GM18511 (cell line): ENCODE results near the gene WDR59.
A peak's percentile ranks its signal among the peaks of the same experiment; 100 is the strongest.

Experiments used
- ATAC-seq: cut with Tn5 transposase; IDR thresholded peaks from one replicate; pipeline ENCODE4 v1.9.1; 2021; ENCODE audit warnings: mild to moderate bottlenecking, moderate library complexity; ENCODE audit not compliant: unreplicated experiment

WDR59 gene

DNA sequence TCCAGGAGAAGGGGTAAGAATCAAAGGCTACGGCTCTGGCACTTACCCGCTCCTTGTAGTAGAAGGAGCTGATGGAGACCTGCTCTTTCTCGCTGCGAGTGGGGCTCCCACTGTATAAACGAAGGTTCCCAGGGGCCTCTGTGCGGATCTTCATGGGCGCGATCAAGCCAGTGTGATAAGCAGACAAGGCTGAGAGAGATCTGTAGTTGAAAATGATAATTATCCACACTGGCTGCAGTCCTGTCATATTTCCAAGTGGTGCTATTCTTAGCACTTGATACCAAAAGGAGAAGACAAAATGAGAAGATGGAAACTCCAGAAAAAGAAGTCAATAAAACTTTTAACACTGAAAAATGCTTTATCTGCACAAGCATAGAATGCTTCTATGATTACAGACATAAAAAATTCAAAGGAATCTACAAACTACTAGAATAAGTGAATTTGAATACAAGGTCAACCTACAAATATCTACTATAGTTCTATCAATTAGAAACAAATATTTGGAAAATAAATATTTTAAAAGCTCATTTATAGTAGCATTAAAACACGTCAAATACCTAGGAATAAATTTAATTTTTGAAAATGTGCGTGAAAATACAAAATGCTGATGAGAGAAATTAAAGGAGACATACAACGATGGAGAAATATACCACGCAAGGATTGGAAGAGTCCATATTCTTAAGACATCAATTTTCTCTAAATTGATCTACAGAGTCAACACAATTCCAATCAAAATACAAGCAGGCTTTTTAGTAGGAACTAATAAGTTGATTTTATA is 80.8 kb downstream of the WDR59 start:
- ATAC-seq = no peak

GRCh38 chr16:74903120-74903519 is 81.8 kb downstream of the WDR59 start:
- no peak for ATAC-seq

GRCh38 chr16:74902161-74902560 is 82.8 kb downstream of the WDR59 start:
- ATAC-seq = no peak

DNA sequence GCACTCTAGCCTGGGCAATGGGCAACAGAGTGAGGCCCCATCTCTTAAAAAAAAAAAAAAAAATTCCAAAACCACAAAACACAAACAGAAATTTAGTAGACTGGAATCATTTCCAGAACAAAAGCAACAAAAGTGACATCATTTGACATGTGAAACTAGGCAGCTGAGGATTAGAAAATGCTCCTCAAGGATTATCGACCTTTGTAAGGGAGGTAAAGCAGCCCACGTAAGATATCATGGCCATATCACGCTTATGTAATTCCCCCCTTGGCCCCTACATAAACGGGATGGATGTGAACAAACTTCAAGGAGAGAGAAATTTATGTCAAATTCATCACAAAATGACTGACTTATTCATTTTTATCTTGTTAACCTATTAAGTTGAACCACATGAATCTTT is 83.3 kb downstream of the WDR59 start:
- no peak for ATAC-seq

DNA sequence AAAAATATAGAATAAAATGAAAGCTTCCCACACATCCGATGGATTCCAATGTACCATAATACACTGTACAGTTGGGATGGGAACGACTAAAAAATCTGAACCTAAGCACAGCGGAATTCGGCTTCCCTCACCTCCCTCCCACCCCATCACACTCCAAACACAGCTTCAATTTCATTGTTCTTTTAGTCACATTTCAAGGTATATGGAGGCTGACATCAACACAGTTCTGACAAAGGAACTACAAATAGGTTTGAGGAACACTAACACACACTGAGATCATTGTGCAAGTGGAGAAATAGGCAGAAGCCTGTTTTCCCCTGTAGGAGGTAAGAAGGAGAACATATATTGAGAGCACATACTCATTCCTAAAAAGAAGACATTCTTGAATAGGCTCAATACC is 85.1 kb downstream of the WDR59 start:
- no peak for ATAC-seq

DNA sequence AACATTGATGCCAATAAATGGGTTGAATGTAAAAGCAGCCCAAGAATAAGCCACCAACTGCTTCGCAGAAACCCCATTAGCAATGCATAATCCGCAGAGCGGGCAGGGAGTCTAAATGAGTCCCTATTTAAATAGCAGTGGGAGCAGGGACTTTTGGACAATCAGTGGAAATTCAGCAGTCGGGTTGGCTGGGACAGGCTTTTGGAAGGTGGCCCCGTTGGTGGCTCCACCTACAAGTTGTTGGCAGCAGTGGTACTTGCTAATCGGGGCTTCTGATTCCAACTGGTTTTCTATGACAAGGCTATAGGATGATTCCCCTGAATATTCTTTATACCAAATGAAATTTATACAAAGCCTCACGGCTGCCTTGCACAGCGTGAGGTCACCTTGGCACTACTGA is 86.3 kb downstream of the WDR59 start:
- ATAC-seq = no peak

- no peak for ATAC-seq
These were observed 88.2 kb downstream of the WDR59 start for GRCh38 chr16:74896389-74897370.

DNA sequence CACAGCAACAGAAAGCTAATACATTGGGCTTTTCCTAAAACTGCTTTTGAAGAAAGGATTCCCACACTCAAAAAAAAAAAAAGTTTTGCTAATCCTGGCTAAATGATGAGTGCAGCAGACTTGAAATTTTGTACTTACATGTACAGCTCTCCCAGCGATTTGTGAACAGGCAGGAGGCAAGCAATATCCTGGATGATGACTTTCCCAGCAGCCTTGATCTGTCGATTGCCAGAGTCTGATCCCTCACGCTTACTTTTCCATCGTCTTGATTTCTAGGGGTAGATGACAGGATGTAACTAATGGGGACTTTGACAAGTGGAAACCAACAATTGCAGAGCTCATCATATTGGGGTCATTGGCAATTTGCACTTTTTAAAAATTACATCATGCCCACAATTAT is 91.4 kb downstream of the WDR59 start:
- ATAC-seq = no peak

GRCh38 chr16:74892574-74893461 is 92.1 kb downstream of the WDR59 start:
- ATAC-seq = peak; percentile 97

GRCh38 chr16:74888888-74889287 is 96.0 kb downstream of the WDR59 start:
- no peak for ATAC-seq

- ATAC-seq = no peak
These were observed 96.6 kb downstream of the WDR59 start for GRCh38 chr16:74888232-74888862.

DNA sequence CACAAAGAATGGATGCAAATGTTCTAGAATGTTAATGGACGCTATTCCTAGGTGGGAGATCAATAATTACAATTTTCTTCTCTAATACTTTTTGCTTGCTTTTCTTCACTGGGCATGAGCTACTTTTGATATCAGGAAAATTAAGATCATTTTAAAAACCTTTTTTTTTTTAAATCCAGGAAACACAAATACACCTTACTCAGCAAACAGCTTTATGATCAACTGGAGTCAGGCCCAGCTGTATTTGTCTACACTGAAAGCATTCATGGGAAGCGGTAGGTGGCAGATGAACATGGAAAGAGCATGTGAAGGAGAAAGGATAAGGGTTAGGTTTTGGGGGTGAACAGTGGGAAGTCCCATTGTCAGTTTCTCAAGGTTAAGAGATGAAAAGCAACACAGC is 97.8 kb downstream of the WDR59 start:
- ATAC-seq = no peak

GRCh38 chr16:74877706-74878105 is 107.2 kb downstream of the WDR59 start:
- no peak for ATAC-seq

DNA sequence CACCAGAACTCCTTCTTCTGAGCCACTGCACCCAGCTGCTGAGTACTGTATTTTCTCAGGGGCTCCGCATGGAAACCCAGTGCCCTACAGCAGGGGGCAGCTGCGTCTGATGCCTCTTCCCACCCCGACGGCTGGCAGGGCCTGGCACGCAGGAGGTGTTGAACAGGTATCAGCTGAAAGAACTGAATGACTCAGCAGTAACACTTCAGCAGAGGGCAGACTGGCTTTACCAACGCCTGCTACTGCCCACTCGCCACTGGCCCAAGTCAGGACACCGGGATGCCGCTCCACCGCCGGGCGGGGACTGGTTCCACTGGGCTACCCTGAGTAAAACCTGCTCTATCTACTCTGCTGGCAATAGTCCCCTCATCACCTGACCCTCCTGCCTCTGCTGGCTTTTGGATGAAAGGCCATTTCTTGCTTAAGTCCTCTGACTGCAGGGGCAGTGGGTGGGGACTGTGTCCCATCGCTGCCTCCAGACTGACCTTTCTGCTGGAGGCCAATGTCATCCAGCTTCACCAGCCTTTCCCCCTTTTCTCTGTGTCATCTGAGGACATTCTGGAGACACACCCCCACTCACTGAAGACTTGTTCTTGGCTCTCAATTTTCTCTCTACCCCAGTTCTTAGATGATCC is 109.9 kb downstream of the WDR59 start:
- ATAC-seq = no peak

- ATAC-seq = no peak
These were observed 110.8 kb downstream of the WDR59 start for GRCh38 chr16:74874123-74874522.

GRCh38 chr16:74872302-74872701 is 112.6 kb downstream of the WDR59 start:
- ATAC-seq = no peak

GRCh38 chr16:74871608-74872007 is 113.3 kb downstream of the WDR59 start:
- ATAC-seq = no peak

- ATAC-seq = no peak
These were observed 116.4 kb downstream of the WDR59 start for GRCh38 chr16:74868501-74868900.

DNA sequence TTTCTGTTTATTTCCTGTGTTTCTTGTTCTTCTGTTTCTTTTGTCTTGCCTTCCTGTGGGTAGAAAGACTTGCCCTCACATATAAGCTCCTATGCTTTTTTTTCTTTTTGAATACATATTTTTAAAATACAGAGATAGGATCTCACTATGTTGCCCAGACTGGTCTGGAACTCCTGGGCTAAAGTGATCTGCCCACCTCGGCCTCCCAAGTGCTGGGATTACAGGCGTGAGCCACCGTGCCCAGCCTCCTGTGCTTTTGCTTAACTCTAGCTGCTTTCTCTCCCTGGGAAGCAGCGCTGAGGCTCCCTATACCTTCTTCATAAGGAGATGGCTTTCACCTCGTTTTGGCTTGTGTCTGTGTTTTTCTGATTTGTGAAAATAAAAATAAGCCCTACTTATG is 116.9 kb downstream of the WDR59 start:
- ATAC-seq = no peak

DNA sequence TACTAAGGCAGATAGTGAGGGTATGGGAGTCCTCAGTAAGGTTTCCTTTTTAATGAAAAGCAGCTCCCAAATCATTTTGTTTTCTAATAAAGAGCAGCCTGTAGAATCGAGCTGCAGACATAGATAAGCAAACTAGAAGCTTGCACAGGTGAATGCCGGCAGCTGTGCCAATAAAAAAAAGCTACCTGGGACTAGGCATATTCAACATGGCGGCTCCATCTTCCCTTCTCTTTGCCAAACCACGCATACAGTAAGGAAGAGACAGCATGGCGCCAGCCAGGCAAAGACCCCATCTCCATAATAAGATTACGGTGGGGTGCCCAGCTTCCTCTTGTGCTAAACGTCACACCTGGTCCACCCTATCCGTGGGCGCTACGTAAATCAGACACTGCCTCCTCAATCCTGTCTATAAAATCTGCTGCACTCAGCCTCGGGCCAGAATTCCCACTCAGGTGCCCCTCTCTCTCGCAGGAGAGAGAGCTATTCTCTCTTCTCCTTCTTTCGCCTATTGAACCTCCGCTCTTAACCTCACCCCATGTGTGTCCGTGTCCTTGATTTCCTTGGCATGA is 117.6 kb downstream of the WDR59 start:
- ATAC-seq = no peak
